GM18499 (cell line): Measurements from ENCODE around the gene SIGLEC14.

Experiments used
- ATAC-seq: cut with Tn5 transposase; IDR thresholded peaks from one replicate; pipeline ENCODE4 v1.9.1; 2021; ENCODE audit warnings: moderate number of reproducible peaks; ENCODE audit not compliant: insufficient read depth, unreplicated experiment

The SIGLEC14 gene

DNA sequence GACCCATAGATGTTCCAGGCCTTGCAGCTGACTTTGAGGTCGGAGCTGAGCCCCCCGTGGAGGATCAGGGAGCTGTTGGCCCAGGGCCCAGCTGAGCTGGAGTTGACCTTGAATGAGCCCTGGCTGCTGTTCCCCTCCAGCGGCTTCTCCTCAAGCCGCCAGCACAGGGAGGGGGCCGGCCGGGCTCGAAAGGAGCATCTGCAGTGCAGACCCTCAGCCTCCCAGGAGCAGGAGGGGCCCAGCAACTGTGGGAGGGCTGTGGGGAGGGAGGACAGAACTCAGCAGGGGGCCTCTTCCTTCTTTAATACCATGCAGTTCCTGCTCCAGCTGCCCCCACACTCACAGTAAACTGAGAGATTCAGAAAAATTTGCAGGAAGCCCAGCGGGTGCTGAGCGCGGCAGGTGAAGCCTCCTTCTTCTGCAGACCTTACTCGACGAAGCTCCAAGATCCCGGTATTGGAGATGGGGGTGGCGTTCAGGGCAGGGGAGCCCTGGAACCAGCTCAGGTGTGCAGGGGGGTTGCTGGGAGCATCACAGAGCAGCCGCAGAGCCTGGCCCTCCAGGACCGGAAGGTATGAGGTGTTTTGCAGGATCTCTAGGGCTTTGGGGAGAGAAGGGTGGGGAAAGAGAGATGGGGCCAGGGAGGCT is 19.0 kb downstream of the SIGLEC14 start:
- no peak for ATAC-seq

DNA sequence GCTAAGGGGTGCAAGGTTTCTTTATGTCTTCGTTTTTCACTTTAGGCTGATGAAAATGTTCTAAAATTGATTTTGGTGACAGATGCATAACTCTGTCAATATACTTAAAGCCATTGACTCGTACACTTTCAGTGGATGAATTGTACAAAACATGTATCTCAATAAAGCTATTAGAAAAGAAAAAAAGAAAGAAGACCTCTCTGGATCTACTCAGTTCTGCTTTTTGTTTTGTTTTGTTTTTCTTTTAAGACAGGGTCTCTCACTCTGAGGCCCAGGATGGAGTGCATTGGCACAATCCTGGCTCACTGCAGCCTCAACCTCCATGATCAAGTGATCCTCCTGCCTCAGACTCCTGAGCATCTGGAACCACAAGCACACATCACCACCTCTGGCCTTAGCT is 19.9 kb downstream of the SIGLEC14 start:
- ATAC-seq: no peak

DNA sequence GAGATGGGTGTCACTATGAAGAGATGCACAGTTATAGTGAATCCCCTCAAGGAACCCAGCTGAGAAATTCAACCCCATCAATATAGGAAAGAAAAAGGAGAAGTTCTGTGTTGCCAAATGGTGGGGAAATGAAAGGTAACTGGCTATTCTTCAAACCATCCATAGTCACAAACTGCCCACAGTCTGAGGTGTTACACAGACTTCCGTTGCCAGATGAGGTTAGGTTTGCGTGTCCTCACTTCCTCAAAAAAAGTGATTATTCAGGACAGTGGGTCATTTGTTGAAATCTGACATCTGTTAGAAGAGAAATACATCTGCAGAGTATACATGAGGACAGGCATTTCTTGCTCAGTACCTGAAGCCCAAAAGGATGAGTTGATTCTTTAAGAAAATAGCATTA is 25.4 kb downstream of the SIGLEC14 start:
- ATAC-seq: no peak

DNA sequence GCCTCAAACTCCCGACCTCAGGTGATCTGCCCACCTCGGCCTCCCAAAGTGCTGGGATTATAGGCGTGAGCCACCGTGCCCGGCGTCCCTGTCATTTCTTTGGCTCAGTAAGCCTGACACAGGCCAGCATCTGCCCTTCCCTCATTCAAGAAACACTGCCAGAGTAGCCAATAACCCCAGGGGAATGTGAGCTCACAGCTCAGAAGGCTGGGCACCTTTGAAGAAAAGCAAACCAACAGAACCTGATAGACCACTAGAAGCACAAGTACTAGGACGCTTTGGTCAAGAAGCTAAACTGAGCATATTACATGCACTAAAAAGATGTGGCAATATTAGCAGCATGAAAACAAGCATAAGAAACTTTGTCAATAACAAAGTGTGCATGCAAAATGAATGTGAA is 30.6 kb downstream of the SIGLEC14 start:
- ATAC-seq: no peak

DNA sequence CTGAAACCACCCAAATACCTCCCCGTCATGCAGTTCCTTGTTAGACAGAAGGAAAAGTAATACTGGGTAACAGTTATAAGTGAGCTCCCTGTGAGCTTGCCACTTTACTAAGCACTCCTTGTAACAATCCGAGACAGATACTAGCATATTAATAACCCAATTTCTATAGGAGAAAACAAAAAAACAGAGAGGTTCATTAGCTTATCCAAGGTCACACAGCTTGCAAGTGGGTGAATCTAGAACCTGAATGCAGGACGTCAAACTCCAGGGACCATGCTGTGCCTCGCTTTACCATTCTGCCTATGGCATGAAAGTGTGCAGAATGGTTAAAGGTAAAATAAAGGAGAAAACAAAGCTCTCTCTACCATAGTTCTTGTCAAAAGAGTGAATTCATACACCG is 31.8 kb downstream of the SIGLEC14 start:
- ATAC-seq: no peak

DNA sequence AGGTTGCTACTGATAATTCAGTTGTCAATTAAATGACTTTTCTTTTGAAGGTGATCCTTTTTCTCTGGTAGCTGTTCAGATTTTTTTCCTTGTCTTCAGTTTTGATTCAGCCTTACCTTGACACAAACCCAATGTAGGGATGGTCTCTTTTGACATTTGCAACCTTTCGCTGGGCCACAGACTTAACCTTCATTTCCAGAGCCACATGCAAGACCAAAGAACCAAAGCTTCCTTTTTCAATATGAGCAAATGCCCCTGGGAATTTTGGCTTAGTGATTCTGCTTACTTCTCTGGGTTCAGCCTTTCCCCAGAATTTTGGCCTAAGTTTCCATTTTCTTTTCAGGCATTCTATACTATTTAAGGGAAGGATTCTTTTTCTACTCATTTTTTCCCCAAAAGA is 36.0 kb downstream of the SIGLEC14 start:
- ATAC-seq: no peak

DNA sequence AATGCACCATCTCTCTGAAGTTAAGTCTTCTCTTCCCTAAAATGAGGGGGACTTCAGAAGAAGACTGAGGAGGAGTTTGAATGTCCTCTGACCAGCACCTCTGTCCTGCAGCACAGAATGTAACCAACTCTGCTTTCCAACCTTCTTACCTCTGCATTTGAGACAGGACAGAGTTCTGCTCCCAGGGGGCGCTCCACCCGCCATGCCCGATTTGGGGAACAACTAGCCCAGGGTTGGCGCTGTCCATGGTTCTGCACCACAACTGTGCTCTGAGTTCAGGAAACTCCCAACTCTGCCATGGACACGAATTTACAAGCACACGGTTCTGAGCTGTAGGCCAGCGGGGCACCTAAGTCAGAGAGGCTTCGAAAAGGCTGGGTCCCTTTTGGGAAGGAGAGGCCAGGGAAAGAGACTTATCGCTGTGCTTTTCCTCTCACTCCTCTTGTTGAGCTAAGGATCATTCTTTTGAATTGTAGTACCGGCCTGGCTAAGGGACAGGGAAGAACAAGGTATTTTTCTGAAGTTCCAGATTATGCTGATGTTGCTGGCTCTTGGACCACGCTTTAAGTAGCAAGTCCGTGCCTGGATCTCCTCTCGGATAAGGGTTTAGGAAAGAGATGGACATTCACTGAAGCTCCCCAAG is 38.6 kb downstream of the SIGLEC14 start:
- ATAC-seq: no peak

DNA sequence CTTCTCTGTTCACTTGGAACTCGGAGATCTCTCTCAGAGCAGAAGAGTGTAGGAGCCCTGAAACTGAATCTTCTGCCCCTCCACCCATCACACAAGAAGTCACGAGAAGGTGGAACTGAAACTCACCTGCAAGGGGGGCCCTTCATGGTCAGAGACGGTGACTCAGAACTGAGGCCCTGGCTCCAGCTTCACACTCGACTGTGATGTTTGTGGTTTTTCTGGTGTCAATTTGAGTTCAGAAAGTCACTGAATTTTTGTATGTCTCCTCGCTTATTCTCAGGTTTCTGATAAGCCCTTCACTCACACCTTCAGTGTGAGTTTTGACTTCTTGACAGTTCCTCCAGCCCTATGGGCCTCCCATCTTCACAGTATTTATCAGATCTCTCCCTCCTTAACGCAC is 39.5 kb downstream of the SIGLEC14 start:
- ATAC-seq: peak; percentile 73

DNA sequence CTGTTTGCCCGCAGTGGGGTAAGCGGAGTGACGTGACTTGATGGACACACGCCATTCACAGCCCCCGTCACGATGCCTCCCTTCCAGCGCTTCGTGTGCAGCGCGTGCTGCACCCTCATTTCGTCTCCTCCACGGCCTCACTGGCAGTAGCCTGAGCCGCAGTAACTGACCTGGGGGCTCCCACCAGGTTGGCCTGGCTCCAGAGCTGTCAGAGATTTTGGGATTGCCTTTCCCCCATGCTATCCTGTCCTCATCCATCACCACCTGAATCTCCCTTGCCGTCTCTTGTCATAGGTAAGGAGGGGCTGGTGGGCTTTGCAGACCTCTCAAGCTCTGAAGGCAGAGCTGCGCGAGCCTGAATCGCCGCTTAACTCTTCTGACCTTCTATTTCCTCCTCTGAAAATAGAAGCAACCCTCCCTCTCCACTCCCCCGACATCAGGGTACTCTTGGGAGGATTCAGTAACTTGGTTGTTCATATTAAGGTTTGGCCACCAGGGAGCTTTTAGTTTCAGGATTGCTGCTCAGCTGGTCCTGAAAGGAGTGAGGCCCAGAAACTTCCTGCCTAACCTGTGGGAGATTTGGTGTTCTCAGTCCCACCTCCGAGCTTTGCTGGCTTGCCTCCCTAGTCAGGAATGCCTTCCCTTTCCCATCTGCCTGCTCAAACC is 44.3 kb downstream of the SIGLEC14 start:
- ATAC-seq: no peak

DNA sequence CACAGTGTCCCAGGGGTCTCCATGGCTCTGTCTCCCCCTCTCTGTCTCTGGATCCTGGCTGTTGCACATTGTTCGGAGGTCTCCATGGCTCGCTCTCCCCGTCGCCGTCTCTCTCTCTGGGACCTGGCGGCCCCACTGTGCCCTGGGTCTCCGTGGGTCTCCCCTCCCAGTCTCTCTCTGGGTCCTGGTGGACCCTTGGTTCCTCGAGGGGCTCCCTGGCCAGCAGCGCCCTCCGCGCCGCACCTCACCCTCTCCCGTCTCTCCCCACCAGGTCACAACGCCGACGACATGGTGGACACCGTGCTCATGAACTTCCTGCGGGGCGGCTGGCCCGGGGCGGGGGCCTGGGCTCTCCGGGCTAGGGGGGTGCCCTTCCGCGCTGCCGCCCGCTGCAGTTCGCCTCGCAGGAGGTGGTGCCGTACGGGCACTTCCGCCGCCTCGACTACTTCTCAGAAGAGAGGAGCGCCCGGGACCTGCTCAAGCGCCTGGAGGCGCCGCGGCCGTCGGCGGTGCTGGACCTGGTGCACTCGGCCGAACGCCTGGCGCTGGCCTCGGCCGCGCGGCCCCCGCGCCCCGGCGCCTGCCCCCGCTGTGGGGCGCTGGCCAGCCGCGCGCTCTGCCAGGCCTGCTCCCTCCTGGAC is 45.6 kb downstream of the SIGLEC14 start:
- ATAC-seq: no peak

DNA sequence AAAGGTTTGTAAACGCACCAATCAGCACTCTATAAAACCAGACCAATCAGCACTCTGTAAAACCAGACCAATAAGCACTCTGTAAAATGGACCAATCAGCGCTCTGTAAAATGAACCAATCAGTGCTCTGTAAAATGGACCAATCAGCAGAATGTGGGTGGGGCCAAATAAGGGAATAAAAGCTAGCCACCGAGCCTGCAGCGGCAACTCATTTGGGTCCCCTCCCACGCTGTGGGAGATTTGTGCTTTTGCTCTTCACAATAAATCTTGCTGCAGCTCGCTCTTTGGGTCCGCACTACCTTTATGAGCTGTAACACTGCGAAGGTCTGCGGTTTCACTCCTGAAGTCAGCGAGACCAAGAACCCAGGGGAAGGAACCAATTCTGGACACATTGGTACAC is 47.5 kb downstream of the SIGLEC14 start:
- ATAC-seq: no peak

DNA sequence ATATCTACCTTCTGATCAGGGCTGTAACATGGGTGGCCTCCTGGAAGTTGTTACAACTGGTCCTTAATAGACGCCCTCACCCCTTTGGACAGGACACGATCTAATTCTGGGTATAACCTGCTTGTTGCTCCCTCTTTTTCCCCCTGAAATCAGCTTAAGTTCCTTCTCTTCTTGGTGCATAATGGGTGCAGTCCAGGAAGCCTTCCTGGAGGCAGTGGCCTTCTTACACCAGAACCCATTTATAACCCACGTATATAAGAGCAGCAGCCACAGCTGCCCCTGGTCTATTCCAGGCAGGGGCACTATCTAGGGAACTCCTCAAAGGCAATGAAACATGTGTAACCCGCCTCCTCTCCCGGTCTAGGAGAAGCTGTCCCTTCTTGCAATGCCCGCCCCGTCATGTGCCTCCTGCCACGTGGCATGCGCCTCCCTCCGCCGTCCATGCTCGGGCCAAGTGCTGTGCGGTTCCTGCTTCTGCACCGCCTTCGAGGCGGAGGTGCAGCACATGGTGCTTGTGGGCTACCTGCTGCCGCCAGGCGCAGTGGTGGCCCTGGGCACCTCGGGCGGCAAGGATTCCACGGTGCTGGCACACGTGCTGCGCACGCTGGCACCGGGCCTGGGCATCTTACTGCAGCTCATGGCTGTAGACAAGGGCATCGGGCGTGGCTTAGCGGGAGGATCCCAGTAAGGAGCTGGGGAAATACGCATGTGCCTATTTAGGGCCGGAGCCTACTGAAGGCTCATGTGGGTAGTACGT is 48.3 kb downstream of the SIGLEC14 start:
- no peak for ATAC-seq

DNA sequence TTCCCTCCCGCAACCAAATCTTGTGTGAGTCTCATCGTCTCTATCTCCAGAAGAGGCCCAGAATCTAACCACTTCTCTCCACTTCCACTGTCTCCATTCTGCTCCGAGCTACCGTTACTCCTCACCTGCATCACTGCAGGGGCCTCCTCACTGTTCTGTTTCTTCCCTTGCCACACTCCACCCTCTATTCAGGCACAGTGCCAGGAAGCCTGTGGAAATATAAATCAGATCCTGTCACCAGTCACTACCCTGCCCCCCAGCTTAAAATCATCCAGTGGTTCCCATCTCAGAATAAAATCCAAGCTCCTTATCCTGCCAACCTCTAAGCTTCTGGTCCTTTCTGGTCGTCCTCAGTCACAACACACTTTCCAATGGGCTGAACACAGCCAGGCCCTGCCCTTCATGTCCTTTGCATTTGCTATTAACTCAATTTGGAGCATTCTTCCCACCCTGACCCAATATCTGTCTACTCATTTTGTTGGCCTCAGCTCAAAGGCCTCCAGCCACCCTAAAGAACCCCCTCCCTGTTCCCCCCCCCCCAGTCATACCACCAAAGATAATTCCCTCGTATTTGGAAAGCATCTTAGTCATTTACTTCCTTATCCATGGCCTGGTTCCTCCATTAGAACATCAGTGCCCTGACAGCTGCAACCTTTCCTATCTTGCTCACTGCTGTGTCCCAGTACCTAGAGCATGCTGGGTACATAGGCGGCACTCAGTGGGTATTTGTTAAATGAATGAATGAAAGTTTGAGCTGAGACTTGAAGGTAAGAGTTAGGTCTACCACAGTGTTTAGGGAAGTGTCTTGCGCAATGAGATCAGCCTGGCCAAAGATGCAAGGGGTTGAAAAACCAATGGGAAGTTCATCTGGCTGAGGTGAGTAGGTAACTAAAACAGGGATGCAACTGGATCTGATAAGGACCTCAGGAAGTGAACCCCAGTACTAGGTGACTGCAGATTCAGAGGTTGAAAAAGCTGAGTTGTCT is 51.1 kb downstream of the SIGLEC14 start:
- no peak for ATAC-seq

DNA sequence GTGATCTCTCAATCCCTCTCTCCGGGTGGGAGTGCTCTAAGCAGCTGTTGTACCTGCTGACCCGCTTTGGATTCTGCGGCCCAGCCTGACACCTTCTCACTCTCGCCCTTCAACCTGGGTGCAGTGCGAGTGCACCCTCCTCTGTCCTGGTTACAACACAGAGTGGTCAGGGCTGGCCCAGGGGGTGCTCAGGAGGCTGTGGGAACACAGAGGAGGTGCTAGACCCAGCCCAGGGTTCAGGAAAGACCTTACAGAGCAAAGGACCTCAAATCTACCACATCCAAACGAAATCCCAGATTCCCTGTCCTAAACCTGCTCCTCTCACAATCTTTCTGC is 51.9 kb downstream of the SIGLEC14 start:
- no peak for ATAC-seq

DNA sequence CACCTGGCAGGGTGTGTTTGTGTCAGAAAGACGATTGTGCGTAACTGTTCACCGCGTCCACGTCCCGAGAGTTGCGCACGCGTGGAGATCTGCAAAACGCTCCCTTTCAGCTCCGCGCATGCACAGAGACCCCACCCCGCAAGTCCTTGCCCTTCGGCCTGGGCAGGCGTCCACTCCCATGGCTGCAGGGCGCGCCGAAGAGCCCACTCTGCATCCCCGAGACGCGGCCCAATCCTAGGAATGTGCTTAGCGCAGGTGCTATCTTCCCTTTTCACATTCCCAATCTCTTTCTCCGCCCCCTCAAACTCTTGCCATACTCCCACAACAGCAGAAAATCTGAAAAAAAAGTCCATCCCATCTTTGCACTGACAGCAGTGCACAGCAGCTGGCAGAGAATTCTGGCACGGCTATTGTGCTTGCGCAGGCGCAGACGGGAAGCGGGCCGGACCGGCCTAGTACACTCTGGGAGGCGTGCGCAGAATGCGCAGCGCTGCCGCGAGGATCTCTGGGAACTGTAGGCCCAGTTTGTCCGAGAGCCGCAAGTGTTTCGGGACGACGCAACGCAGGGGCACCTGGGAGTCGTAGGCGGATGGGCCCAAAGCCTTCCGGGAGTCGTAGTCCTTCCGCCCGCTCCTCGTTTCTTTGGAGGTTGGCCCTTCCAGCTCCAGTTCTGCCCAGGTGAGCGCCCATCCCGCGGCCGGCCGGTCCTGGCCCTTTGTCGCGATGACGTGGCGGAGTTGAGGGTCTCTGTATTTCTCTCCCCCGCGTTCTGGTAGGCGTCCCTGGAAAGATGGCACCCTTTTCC is 52.5 kb downstream of the SIGLEC14 start:
- peak; percentile 58 for ATAC-seq

DNA sequence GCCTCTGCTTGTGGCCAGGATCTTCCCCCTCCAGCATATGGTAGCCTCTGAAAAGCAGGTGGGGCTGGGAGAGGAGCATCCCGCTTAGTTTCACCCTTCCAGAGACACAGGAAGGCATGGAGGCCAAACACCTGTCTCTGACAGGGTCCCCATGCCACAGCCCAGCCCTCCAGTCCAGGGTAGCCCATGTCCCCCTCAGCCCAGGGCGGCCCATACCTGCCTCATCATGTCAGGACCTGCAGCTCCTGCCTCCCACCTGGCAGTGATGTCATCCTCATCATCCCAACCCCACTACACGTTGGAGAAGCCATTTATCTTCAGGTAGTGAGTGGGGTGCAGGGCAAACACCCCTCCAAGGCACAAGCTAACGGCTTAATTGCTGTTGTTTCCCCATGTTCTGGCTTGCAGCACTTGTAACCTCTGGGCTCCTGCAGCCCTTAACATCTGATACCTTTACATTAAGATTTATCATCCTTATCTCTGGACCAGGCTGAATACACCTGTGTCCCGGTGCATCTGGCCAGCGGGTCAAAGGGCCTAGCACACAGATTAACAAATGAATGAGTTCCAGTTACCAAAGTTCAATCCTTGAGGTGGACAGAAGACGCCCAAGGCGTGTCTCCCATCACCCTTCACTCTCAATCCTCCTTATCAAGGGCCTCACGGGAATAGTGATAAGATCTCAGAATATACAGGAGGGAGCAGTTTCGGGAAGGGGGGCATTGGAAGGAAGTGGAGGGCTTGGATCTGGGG is 53.3 kb downstream of the SIGLEC14 start:
- ATAC-seq: no peak
